Measurements from ENCODE around the gene KCNN4. TPM values are rescaled to one million over a fixed set of nuclear protein-coding genes. Genes with fewer than 3 reads are reported as not detected.
"Not testable (repeated sequence)": the region's sequence is repeated elsewhere in the genome, so short reads cannot be mapped to it uniquely, and the experiment has no call there.

The KCNN4 gene
- total RNA-seq, 1 experiment from 2014 or later: 0.26 TPM

DNA sequence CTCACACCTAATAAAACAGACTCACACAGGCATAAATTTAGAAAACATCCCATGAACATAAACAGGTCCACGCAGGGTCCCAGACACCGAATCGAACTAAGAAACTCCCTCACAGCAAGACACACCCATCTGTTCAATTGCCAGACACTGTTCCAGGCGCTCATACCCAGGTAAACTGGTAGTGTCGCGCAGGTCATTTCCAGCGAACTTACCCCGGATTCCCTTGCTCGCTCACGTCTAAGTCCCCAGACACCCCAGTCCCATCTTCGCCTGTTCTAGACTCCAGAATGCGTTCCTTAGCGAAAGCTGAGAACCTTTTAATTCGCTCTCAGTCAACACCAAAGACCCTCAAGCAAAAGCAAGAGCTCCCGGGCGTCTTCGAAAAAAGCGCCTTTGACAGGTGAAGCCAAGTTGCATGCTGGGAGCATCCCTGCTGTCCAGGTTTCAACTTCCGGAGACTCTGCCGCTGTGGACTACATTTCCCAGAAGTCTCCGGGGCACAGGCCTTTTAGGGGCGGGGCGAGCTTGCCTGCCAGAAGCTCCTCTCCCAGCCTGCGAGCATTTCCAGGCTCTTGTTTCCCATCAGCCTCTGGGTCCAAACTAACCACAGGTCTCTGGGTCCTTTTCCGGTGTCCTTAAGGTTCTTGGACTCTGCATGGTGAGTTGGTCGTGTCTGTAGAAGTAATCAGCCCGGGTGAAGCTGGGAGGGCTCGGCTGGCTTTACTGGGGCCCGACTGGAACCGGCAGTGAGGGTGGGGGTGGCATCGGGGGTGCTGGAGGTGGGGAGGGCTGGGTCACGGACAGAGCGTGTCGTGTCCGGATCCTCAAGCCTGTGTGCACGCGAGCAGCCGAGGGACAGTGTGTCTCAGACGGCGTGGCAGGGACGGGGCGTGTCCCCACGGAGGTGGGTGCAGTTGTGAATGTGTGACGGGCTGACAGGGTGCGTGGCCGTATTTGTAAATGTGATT, 46.3 kb upstream of the KCNN4 start, which contains the start of gene ZNF283:
Gene ZNF283, plus strand, starts transcription at position 535 of the 968 bp plus-strand sequence. CDS start 6,184 bp downstream, outside the sequence.
- TF ChIP-seq, protein P1, sequence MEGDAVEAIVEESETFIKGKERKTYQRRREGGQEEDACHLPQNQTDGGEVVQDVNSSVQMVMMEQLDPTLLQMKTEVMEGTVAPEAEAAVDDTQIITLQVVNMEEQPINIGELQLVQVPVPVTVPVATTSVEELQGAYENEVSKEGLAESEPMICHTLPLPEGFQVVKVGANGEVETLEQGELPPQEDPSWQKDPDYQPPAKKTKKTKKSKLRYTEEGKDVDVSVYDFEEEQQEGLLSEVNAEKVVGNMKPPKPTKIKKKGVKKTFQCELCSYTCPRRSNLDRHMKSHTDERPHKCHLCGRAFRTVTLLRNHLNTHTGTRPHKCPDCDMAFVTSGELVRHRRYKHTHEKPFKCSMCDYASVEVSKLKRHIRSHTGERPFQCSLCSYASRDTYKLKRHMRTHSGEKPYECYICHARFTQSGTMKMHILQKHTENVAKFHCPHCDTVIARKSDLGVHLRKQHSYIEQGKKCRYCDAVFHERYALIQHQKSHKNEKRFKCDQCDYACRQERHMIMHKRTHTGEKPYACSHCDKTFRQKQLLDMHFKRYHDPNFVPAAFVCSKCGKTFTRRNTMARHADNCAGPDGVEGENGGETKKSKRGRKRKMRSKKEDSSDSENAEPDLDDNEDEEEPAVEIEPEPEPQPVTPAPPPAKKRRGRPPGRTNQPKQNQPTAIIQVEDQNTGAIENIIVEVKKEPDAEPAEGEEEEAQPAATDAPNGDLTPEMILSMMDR (conservative IDR thresholded peaks at IDR 0.05): no peak
- Histone ChIP-seq H3T11ph (ENCODE audit: low read length) (no peak within 1 kb of the TSS), H3K79me2 (ENCODE audit: insufficient read depth, low read length) (no peaks in the 10 kb centered on the region), H2AFZ (ENCODE audit: low read length) (no peak within 1 kb of the TSS), H2BK15ac (ENCODE audit: low read depth, low read length) (no peak within 1 kb of the TSS), H4K5ac (ENCODE audit: insufficient read length, low read depth, low read length) (no peak within 1 kb of the TSS), H3K4me2 (ENCODE audit: insufficient read depth, insufficient read length, low read length) (peak within 1 kb of the TSS; percentile 65), H2BK12ac (ENCODE audit: insufficient read length, low read depth, low read length) (no peak within 1 kb of the TSS), H3K9me3 (ENCODE audit: control insufficient read depth, low read depth, low read length) (no peaks in the 10 kb centered on the region), H2BK20ac (ENCODE audit: low read depth, low read length, poor library complexity, severe bottlenecking) (no peak within 1 kb of the TSS), H2BK120ac (ENCODE audit: low read depth, low read length, poor library complexity, severe bottlenecking) (no peak within 1 kb of the TSS), H3K56ac (ENCODE audit: insufficient read length, low read depth, low read length) (no peak within 1 kb of the TSS), H3K18ac (ENCODE audit: insufficient read length, low read depth, low read length) (no peak within 1 kb of the TSS), H2AK5ac (ENCODE audit: insufficient read length, low read length) (no peak within 1 kb of the TSS), H3K23me2 (ENCODE audit: insufficient read length, low read depth, low read length, poor library complexity, severe bottlenecking) (peaks cover 5% of the 10 kb centered on the region), H3K79me1 (ENCODE audit: insufficient read depth, low read depth, low read length, poor library complexity, severe bottlenecking) (no peaks in the 10 kb centered on the region), H3K9ac (ENCODE audit: extremely low read depth, insufficient read length, low read length) (peak within 1 kb of the TSS; percentile 71), H3K14ac (ENCODE audit: insufficient read depth, low read length) (no peak within 1 kb of the TSS), H3K4me1 (ENCODE audit: insufficient read depth, low read length) (no peaks in the 10 kb centered on the region), H4K8ac (replicated peaks; ENCODE audit: insufficient read length, low read depth, low read length) (no peak within 1 kb of the TSS), H2BK5ac (ENCODE audit: insufficient read length, low read length) (no peak within 1 kb of the TSS), H3K27me3 (ENCODE audit: insufficient read depth, low read length) (no peaks in the 10 kb centered on the region), H3K27ac (ENCODE audit: insufficient read length, low read depth, low read length) (no peak within 1 kb of the TSS), H3K23ac (ENCODE audit: insufficient read length, low read depth, low read length) (no peak within 1 kb of the TSS), H3K4ac (ENCODE audit: low read depth, low read length) (no peak within 1 kb of the TSS), H4K20me1 (ENCODE audit: control insufficient read depth, insufficient read depth, insufficient read length) (no peaks in the 10 kb centered on the region), H4K91ac (ENCODE audit: insufficient read length, low read depth, low read length) (no peak within 1 kb of the TSS)
- peak within 1 kb of the TSS; percentile 91 to 94 for H3K4me3 Mint-ChIP-seq
- H3K27ac Mint-ChIP-seq: peak within 1 kb of the TSS in 2 of 3 experiments; percentile 95 to 96; a peak in 4 of 7 replicates
- peaks cover 31% of the 10 kb centered on the region for H3K27me3 Mint-ChIP-seq (ENCODE audit: low read depth)
- peaks cover 27 to 60% of the 10 kb centered on the region in 2 experiments for H3K9me3 Mint-ChIP-seq
- WGBS (ENCODE audit: extremely low coverage, insufficient read length, low lambda C conversion rate): no CpG with 5 or more reads among the region's 46 CpGs
- H3K36me3 Mint-ChIP-seq (ENCODE audit: insufficient read depth in 1 of 3, low read depth in 3 of 3): peaks cover 31 to 40% (median 38%) of the 10 kb centered on the region in 3 experiments
- H3K4me1 Mint-ChIP-seq: peaks cover 6 to 10% of the 10 kb centered on the region in 2 experiments; a peak in 3 of 4 replicates
- DNase-seq: peak; percentile 97

DNA sequence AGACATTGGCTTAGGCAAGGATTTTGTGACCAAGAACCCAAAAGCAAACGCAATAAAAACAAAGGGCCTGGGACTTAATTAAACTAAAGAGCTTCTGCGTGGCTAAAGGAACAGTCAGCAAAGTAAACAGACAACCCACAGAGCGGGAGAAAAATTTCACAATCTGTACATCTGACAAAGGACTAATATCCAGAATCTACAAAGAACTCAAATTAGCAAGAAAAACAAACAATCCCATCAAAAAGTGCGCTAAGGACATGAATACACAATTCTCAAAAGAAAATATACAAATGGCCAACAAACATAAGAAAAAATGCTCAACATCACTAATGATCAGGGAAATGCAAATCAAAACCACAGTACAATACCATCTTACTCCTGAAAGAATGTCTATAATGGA, 43.8 kb upstream of the KCNN4 start:
- H2AK5ac ChIP-seq (ENCODE audit: insufficient read length, low read length); H3K14ac ChIP-seq (ENCODE audit: insufficient read depth, low read length); H3K4me1 ChIP-seq (ENCODE audit: insufficient read depth, low read length); H3K27ac ChIP-seq (ENCODE audit: insufficient read length, low read depth, low read length); H2BK5ac ChIP-seq (ENCODE audit: insufficient read length, low read length); H3K4ac ChIP-seq (ENCODE audit: low read depth, low read length); DNase-seq; H3K27ac Mint-ChIP-seq; H2BK20ac ChIP-seq (ENCODE audit: low read depth, low read length, poor library complexity, severe bottlenecking); H3K56ac ChIP-seq (ENCODE audit: insufficient read length, low read depth, low read length); H2BK15ac ChIP-seq (ENCODE audit: low read depth, low read length); H3K9ac ChIP-seq (ENCODE audit: extremely low read depth, insufficient read length, low read length); H4K8ac ChIP-seq (replicated peaks; ENCODE audit: insufficient read length, low read depth, low read length); H4K91ac ChIP-seq (ENCODE audit: insufficient read length, low read depth, low read length); H3K4me3 Mint-ChIP-seq; H3K23me2 ChIP-seq (ENCODE audit: insufficient read length, low read depth, low read length, poor library complexity, severe bottlenecking); H2BK12ac ChIP-seq (ENCODE audit: insufficient read length, low read depth, low read length); H3K4me2 ChIP-seq (ENCODE audit: insufficient read depth, insufficient read length, low read length); H3K18ac ChIP-seq (ENCODE audit: insufficient read length, low read depth, low read length); H3K79me1 ChIP-seq (ENCODE audit: insufficient read depth, low read depth, low read length, poor library complexity, severe bottlenecking); H3K27me3 ChIP-seq (ENCODE audit: insufficient read depth, low read length); H4K20me1 ChIP-seq (ENCODE audit: control insufficient read depth, insufficient read depth, insufficient read length); H3T11ph ChIP-seq (ENCODE audit: low read length); H4K5ac ChIP-seq (ENCODE audit: insufficient read length, low read depth, low read length); H2AFZ ChIP-seq (ENCODE audit: low read length); H3K9me3 ChIP-seq (ENCODE audit: control insufficient read depth, low read depth, low read length); H3K79me2 ChIP-seq (ENCODE audit: insufficient read depth, low read length); H2BK120ac ChIP-seq (ENCODE audit: low read depth, low read length, poor library complexity, severe bottlenecking); H3K23ac ChIP-seq (ENCODE audit: insufficient read length, low read depth, low read length): not testable (repeated sequence)
- Mint-ChIP-seq H3K4me1 (peaks cover 6 to 10% of the 10 kb centered on the region in 2 experiments; a peak in 3 of 4 replicates), H3K36me3 (ENCODE audit: insufficient read depth in 1 of 3, low read depth in 3 of 3) (peaks cover 14 to 20% (median 18%) of the 10 kb centered on the region in 3 experiments), H3K9me3 (peaks cover 40 to 61% of the 10 kb centered on the region in 2 experiments), H3K27me3 (ENCODE audit: low read depth) (peaks cover 42% of the 10 kb centered on the region)
- WGBS (ENCODE audit: extremely low coverage, insufficient read length, low lambda C conversion rate): no CpG with 5 or more reads among the region's 4 CpGs
